ENCODE results near the gene USH1C. TPM values are rescaled to one million over a fixed set of nuclear protein-coding genes. Genes with fewer than 3 reads are reported as not detected.

USH1C gene
- total RNA-seq, 2 donors from 2014 or later = 0.88 TPM; not detected in 1

GRCh38 chr11:17512101-17512500 is 32.1 kb downstream of the USH1C start:
- DNase-seq = no peak
- no peak for ATAC-seq
- intact Hi-C loops (cut with DNase I) = no loop called here

- intact Hi-C loops (cut with DNase I) = no loop called here
- ATAC-seq = no peak
- DNase-seq = no peak
Observed at GRCh38 chr11:17511571-17511970, 32.6 kb downstream of the USH1C start.

- intact Hi-C loops (cut with DNase I) = no loop called here
- DNase-seq (no peak), ATAC-seq (no peak)
Observed at GRCh38 chr11:17510507-17511206, 33.6 kb downstream of the USH1C start.

- ATAC-seq = peak in 1 of 2 donors; percentile 11
- intact Hi-C loops (cut with DNase I) = loop anchor here (5.0 to 10.0 kb wide), 2 partner anchors 274 to 276 kb away; no protein-coding TSS in a partner anchor
- no peak for DNase-seq
Observed at GRCh38 chr11:17508791-17509190, 35.4 kb downstream of the USH1C start.

GRCh38 chr11:17508306-17508705 is 35.9 kb downstream of the USH1C start:
- intact Hi-C loops (cut with DNase I) = loop anchor here (5.0 to 10.0 kb wide), 2 partner anchors 274 to 276 kb away; no protein-coding TSS in a partner anchor
- peak; percentile 25 to 64 for ATAC-seq

GRCh38 chr11:17507773-17508172 is 36.4 kb downstream of the USH1C start:
- no peak for ATAC-seq
- intact Hi-C loops (cut with DNase I) = loop anchor here (5.0 to 10.0 kb wide), 2 partner anchors 273 to 275 kb away; no protein-coding TSS in a partner anchor
- no peak for DNase-seq

More at GRCh38 chr11:17508306-17508705, 35.9 kb downstream of the USH1C start:
- no peak for DNase-seq

GRCh38 chr11:17506942-17507341 is 37.3 kb downstream of the USH1C start:
- DNase-seq (no peak), ATAC-seq (no peak)
- intact Hi-C loops (cut with DNase I) = loop anchor here (5.0 to 10.0 kb wide), 2 partner anchors 272 to 275 kb away; no protein-coding TSS in a partner anchor

- ATAC-seq (peak in 1 of 2 donors; percentile 5), DNase-seq (no peak)
- intact Hi-C loops (cut with DNase I) = loop anchor here (5.0 to 10.0 kb wide), 2 partner anchors 272 to 274 kb away; no protein-coding TSS in a partner anchor
Observed at GRCh38 chr11:17506314-17506713, 37.9 kb downstream of the USH1C start.

- ATAC-seq (no peak), DNase-seq (no peak)
- intact Hi-C loops (cut with DNase I) = loop anchor here (5.0 to 10.0 kb wide), 2 partner anchors 270 to 273 kb away; no protein-coding TSS in a partner anchor
Observed at GRCh38 chr11:17505146-17505545, 39.1 kb downstream of the USH1C start.

- peak; percentile 82 for DNase-seq
- intact Hi-C loops (cut with DNase I) = loop anchor here (5.0 to 10.0 kb wide), 3 partner anchors 117 to 272 kb away; partner anchors contain the start of gene KCNJ11 (in 1 of the 2)
- ATAC-seq = peak; percentile 73 to 87
Observed at GRCh38 chr11:17504330-17505107, 39.7 kb downstream of the USH1C start.

GRCh38 chr11:17502630-17503029 is 41.6 kb downstream of the USH1C start:
- no peak for ATAC-seq
- no peak for DNase-seq
- intact Hi-C loops (cut with DNase I) = loop anchor here (1.0 to 10.0 kb wide), 3 partner anchors 115 to 268 kb away; partner anchors contain the start of gene KCNJ11 (in 1 of the 2)

GRCh38 chr11:17500673-17501072 is 43.5 kb downstream of the USH1C start:
- no peak for DNase-seq
- ATAC-seq = no peak
- intact Hi-C loops (cut with DNase I) = loop anchor here in 1 of 2 donors (5.0 to 10.0 kb wide), 2 partner anchors 113 to 266 kb away; partner anchors contain the start of gene KCNJ11

- DNase-seq = no peak
- ATAC-seq = no peak
- intact Hi-C loops (cut with DNase I) = no loop called here
Observed at GRCh38 chr11:17498475-17498874, 45.7 kb downstream of the USH1C start.

- DNase-seq (no peak), ATAC-seq (no peak)
- intact Hi-C loops (cut with DNase I) = no loop called here
Observed at GRCh38 chr11:17498058-17498457, 46.2 kb downstream of the USH1C start.

GRCh38 chr11:17496406-17496805 is 47.8 kb downstream of the USH1C start:
- no peak for DNase-seq
- ATAC-seq = no peak
- intact Hi-C loops (cut with DNase I) = no loop called here

GRCh38 chr11:17494019-17494418 is 50.2 kb downstream of the USH1C start:
- ATAC-seq (no peak), DNase-seq (no peak)
- intact Hi-C loops (cut with DNase I) = no loop called here

- intact Hi-C loops (cut with DNase I) = no loop called here
- DNase-seq (no peak), ATAC-seq (peak in 1 of 2 donors; percentile 31)
Observed at GRCh38 chr11:17490938-17491337, 53.3 kb downstream of the USH1C start.

- no peak for ATAC-seq
- DNase-seq = no peak
- intact Hi-C loops (cut with DNase I) = no loop called here
Observed at GRCh38 chr11:17490232-17490631, 54.0 kb downstream of the USH1C start.

GRCh38 chr11:17489751-17490150 is 54.5 kb downstream of the USH1C start:
- peak in 1 of 2 donors; percentile 74 for ATAC-seq

GRCh38 chr11:17488563-17488962 is 55.7 kb downstream of the USH1C start:
- DNase-seq (no peak), ATAC-seq (no peak)
- intact Hi-C loops (cut with DNase I) = no loop called here

More at GRCh38 chr11:17489751-17490150, 54.5 kb downstream of the USH1C start:
- intact Hi-C loops (cut with DNase I) = no loop called here
- no peak for DNase-seq
